Activated CD8-positive, alpha-beta T cell treated with anti-CD3 and anti-CD28 coated beads for 36 hours (primary cell): ENCODE data around the gene NRAP. TPM values are rescaled to one million over a fixed set of nuclear protein-coding genes. Genes with fewer than 3 reads are reported as not detected.

ENCODE experiments used
- ATAC-seq: fragments of 200-7000 bp; cut with Tn5 transposase; one replicate; pipeline ENCODE4 v1.10.0; 2021; ENCODE audit warnings: mild to moderate bottlenecking, moderate library complexity
- CTCF ChIA-PET: fragments of 350-600 bp; sonication (Branson Sonifier 250); formaldehyde crosslinking; loops from one replicate; lab custom pipeline; 2021; ENCODE audit warnings: antibody characterized with exemption; lab: Charles Lee
- POLR2A ChIA-PET: fragments of 350-600 bp; sonication (Branson Sonifier 250); formaldehyde crosslinking; loops from one replicate; lab custom pipeline; 2021; ENCODE audit warnings: antibody characterized with exemption; lab: Charles Lee
- DNase-seq: peaks from one replicate; pipeline ENCODE4 v3.0.0-alpha.2; 2020
- H3K27ac Mint-ChIP-seq: one replicate; pipeline ENCODE4 v1.8.0; 2021; ENCODE audit warnings: mild to moderate bottlenecking, mixed read lengths
- H3K27me3 Mint-ChIP-seq: one replicate; pipeline ENCODE4 v1.8.0; 2021; ENCODE audit warnings: mixed read lengths
- H3K36me3 Mint-ChIP-seq: one replicate; pipeline ENCODE4 v1.8.0; 2021; ENCODE audit warnings: low read depth, mixed read lengths
- H3K4me1 Mint-ChIP-seq: one replicate; pipeline ENCODE4 v1.8.0; 2021; ENCODE audit warnings: low read depth, mixed read lengths
- H3K4me3 Mint-ChIP-seq: one replicate; pipeline ENCODE4 v1.8.0; 2021; ENCODE audit warnings: mild to moderate bottlenecking, moderate library complexity, mixed read lengths
- H3K9me3 Mint-ChIP-seq: one replicate; pipeline ENCODE4 v1.8.0; 2021; ENCODE audit warnings: mixed read lengths
- intact Hi-C: fragments of 100-400 bp; cut with micrococcal nuclease; formaldehyde crosslinking; loops from one replicate; pipeline ENCODE4 v1.10.0; 2022
- total RNA-seq, 2 experiments: library from RNA; stranded (reverse); gene quantifications; one replicate each; pipeline ENCODE4 v1.2.3, GENCODE V29; 2021
- TF ChIP-seq, protein P1 (sequence below): fragments of 200-600 bp; IDR thresholded peaks from one replicate; pipeline ENCODE4 v1.8.0; 2022; ENCODE audit warnings: antibody characterized with exemption, mild to moderate bottlenecking

Gene NRAP
- total RNA-seq, 2 experiments from 2014 or later = not detected

GRCh38 chr10:113651898-113652297 is 11.9 kb downstream of the NRAP start:
- no peaks in the 10 kb centered on the region for H3K4me1 Mint-ChIP-seq
- TF ChIP-seq, protein P1, sequence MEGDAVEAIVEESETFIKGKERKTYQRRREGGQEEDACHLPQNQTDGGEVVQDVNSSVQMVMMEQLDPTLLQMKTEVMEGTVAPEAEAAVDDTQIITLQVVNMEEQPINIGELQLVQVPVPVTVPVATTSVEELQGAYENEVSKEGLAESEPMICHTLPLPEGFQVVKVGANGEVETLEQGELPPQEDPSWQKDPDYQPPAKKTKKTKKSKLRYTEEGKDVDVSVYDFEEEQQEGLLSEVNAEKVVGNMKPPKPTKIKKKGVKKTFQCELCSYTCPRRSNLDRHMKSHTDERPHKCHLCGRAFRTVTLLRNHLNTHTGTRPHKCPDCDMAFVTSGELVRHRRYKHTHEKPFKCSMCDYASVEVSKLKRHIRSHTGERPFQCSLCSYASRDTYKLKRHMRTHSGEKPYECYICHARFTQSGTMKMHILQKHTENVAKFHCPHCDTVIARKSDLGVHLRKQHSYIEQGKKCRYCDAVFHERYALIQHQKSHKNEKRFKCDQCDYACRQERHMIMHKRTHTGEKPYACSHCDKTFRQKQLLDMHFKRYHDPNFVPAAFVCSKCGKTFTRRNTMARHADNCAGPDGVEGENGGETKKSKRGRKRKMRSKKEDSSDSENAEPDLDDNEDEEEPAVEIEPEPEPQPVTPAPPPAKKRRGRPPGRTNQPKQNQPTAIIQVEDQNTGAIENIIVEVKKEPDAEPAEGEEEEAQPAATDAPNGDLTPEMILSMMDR = no peak
- ChIA-PET CTCF (no interaction called here), POLR2A (no interaction called here)
- no peaks in the 10 kb centered on the region for H3K36me3 Mint-ChIP-seq
- no peak overlapping the region for H3K27ac Mint-ChIP-seq
- H3K27me3 Mint-ChIP-seq = peaks cover 30% of the 10 kb centered on the region
- DNase-seq (no peak), ATAC-seq (no peak)
- no peak overlapping the region for H3K4me3 Mint-ChIP-seq
- intact Hi-C loops = no loop called here
- no peaks in the 10 kb centered on the region for H3K9me3 Mint-ChIP-seq

DNA sequence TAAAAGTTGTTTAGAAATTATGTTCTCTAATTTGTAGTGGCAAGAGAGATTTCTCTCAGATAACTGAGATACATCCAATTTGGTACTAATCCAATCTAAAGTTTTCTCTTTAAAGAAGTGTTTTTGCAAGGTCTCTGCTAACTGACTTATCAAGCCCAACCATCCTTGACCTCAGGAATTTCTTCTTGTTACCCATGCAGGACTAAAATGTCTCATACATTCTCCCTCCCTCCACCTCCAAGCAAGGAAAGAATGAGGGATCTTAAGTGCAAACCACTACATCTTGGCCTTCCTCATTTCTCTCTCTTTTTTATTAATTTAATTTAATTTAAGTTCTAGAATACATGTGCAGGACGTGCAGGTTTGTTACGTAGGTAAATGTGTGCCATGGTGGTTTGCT is 12.8 kb downstream of the NRAP start:
- ChIA-PET CTCF (no interaction called here), POLR2A (no interaction called here)
- no peaks in the 10 kb centered on the region for H3K36me3 Mint-ChIP-seq
- no peak overlapping the region for H3K4me3 Mint-ChIP-seq
- H3K4me1 Mint-ChIP-seq = no peaks in the 10 kb centered on the region
- ATAC-seq = no peak
- intact Hi-C loops = no loop called here
- no peaks in the 10 kb centered on the region for H3K9me3 Mint-ChIP-seq
- TF ChIP-seq, protein P1 = no peak
- peaks cover 25% of the 10 kb centered on the region for H3K27me3 Mint-ChIP-seq
- DNase-seq = no peak
- H3K27ac Mint-ChIP-seq = no peak overlapping the region

GRCh38 chr10:113650172-113650571 is 13.7 kb downstream of the NRAP start:
- DNase-seq = no peak
- Mint-ChIP-seq H3K4me1 (no peaks in the 10 kb centered on the region), H3K27me3 (peaks cover 24% of the 10 kb centered on the region), H3K36me3 (no peaks in the 10 kb centered on the region), H3K27ac (no peak overlapping the region), H3K9me3 (no peaks in the 10 kb centered on the region), H3K4me3 (no peak overlapping the region)
- TF ChIP-seq, protein P1 = no peak
- intact Hi-C loops = no loop called here
- ChIA-PET POLR2A (no interaction called here), CTCF (no interaction called here)
- no peak for ATAC-seq

DNA sequence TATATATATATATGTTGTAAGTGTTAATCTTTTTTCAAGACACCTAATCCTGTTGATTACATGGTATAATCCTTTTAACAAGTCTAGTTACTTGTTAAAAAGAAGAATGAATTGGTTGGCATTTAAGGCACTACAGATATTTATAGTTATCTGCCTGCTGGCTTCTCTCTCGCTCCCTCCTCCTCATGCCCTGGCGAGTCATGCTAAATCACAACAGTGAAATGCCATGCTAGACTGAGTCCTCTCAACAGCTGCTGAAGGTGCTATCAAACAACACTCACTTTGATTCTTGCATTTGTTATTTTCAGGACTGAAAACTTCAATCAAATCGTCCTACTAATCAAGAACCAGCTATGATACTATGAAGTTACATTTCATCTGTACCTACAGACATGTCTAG is 15.4 kb downstream of the NRAP start:
- Mint-ChIP-seq H3K4me3 (no peak overlapping the region), H3K36me3 (no peaks in the 10 kb centered on the region), H3K27ac (no peak overlapping the region), H3K9me3 (no peaks in the 10 kb centered on the region), H3K4me1 (peaks cover 8% of the 10 kb centered on the region), H3K27me3 (peaks cover 14% of the 10 kb centered on the region)
- no peak for DNase-seq
- POLR2A ChIA-PET = no interaction called here
- TF ChIP-seq, protein P1 = no peak
- ATAC-seq = no peak
- intact Hi-C loops = no loop called here
- CTCF ChIA-PET = no interaction called here

DNA sequence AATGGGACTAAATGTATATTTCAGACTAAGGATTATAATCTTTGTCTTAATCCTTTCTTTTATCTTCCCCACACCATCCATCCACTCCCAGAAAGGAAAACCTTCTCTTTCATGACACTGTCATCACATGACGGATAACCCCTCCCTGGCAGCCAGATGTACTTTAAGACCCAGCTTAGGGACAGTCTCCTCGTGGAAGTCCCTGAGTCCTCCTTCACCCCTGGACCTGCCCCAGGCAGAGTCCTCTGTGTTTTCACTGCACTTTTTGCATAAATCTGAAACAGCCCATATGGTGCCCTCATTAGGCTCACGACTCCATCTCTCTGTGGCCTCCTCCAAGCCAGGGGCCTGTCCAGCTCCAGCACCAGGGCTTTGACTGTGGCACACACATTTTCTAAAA is 16.0 kb downstream of the NRAP start:
- ChIA-PET CTCF (no interaction called here), POLR2A (no interaction called here)
- H3K27ac Mint-ChIP-seq = no peak overlapping the region
- no peak for DNase-seq
- ATAC-seq = no peak
- H3K36me3 Mint-ChIP-seq = no peaks in the 10 kb centered on the region
- TF ChIP-seq, protein P1 = no peak
- H3K4me1 Mint-ChIP-seq = peaks cover 8% of the 10 kb centered on the region
- H3K27me3 Mint-ChIP-seq = peaks cover 17% of the 10 kb centered on the region
- H3K4me3 Mint-ChIP-seq = no peak overlapping the region
- no peaks in the 10 kb centered on the region for H3K9me3 Mint-ChIP-seq
- intact Hi-C loops = no loop called here
